HG03571 (cell line): Measurements from ENCODE around the gene LY6G6C.

Experiments
- ATAC-seq: cut with Tn5 transposase; IDR thresholded peaks from one replicate; pipeline ENCODE4 v1.9.1; 2021; ENCODE audit not compliant: unreplicated experiment

The LY6G6C gene, protein sequence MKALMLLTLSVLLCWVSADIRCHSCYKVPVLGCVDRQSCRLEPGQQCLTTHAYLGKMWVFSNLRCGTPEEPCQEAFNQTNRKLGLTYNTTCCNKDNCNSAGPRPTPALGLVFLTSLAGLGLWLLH

DNA sequence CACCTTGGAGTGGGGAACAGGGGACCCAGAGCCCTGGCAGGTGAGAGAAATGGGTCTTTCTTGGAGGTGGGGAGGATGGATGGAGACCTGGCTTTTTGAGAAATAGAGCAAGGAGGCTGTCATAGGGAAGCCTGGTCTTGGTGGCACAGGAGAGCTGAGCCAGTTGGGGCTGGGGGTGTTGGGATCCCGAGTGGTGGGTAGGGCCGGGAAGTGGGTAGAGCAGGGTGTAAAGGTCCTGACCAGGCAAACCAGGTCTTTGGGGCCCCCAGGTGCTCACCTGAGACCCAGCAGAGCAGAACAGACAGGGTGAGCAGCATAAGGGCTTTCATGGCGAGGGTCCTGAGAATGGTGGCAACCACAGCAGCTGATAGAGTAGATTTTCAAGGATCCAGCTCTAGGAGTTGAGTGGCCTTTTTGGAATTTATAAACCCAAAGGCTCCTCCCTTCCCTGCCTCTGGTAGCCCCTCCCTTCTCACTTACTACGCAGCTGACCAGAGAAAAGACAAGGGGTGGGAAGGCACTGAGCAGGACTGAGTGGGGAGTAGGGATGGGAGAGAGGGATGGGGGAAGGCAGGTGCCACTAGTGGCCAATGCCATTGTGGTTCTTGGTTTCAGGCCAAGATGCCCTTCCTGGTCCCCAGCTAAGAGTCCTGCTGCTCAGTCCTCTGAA lies at the start of gene LY6G6C:
LY6G6C (minus strand) TSS at position 396 of the 670 bp plus-strand sequence; CDS start at position 329, 67 bp downstream.
- ATAC-seq, result no peak

DNA sequence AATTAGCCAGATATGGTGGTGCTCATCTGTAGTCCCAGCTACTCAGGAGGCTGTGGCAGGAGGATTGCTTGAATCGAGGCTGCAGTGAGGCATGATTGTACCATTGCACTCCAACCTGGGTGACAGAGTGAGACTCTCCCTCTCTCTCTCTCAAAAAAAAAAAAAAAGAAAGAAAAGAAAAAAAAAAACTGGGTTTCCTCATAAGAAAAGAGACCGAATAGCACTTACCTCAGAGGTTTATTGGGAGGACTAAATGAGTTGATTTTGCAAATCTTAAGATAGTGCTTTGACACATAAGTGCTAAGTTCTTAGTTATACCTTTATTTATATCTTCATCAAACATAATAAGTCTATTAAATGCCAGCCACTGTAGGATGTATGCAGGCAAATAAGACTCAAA lies 49.3 kb upstream of the LY6G6C start:
- no peak for ATAC-seq

DNA sequence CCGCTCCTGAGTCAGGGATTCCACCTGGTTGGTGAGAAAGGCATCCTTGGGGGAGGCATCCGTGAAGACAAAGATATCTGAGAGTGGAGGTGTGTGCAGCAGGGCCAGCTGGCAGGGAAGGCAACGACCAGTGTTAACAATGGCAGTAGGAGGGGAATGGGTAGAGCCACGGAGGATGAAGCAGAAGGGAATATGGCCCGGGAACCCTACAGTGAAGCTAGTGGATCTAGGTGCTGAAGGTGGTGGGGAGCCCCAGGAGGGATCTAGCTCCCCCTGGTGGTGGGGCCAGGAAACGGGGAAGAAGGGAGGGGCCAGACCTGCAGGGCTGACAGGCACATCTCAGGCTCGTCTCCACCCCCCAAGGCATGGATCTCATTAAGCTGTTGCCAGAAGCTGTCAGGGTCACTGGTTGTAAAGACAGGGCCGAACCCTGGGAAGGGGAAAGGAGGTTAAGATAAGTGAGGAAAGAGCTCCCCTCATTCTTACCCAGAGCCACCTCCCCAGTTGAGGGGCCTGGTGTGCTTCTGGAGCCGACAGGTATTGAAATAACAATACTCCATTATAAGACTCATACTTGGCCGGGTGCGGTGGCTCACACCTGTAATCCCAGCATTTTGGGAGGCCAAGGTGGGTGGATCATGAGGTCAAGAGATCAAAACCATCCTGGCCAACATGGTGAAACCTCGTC lies 48.3 kb upstream of the LY6G6C start:
- ATAC-seq, result no peak

DNA sequence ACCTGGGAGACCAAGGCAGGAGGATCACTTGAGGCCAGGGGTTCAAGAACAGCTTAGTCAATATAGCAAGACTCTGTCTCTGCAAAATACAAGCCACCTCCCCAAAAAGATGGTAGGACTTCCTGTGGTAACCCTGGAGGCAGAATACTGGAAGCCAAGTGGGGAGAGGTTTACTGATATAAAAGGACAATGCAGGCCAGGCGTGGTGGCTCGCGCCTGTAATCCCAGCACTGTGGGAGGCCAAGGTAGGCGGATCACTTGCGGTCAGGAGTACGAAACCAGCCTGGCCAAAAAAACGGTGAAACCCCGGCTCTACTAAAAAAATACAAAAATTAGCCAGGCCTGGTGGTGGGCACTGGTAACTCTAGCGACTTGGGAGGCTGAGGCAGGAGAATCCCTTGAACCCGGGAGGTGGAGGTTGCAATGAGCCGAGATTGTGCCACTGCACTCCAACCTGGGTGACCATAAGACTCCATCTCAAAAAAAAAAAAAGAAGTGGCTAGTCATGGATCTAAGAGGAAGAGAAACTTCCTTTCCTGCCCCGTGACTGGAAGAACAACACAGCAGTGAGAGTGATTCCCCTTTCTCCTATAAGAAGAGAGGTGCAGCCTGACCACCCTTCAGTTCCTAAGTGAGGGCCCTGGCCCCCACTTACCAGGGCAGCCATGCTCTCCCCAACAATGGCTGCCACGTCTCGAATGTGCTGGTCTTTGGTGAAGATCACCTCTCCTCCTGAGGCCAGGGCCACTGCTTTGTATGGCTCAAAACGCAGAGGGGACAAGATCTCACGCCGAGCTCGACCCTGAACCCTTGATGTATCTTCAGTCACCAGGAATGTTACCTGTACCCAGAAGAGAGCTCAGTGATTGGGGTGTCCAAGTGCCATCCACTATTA lies 47.1 kb upstream of the LY6G6C start:
- ATAC-seq, result no peak

DNA sequence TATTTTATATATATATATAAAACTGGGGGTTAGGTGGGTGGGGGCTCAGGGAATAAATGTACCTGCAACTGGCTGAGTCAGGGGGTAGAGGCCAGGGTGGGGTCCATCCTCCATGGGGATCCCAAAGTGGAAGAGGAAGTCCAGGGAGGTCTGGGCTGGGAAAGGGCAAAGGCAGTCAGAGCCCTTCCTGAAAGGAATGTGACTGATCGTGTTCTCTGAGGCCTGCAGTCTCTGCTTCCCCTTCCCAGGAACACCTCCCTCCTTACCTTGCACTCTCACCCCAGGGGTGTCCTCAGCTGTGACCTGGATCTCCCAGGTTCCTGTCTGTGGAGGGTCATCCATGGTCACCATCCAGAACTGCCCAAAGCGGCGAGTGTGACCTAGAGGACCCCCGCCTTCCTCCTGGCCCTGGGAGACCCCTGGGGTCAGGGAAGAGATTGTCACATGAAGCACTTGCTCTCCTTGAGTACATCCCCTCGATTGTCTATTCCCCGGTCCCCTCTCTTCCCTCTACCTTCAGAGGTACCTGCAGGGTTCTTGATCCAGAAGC lies 45.6 kb upstream of the LY6G6C start:
- ATAC-seq, result no peak

DNA sequence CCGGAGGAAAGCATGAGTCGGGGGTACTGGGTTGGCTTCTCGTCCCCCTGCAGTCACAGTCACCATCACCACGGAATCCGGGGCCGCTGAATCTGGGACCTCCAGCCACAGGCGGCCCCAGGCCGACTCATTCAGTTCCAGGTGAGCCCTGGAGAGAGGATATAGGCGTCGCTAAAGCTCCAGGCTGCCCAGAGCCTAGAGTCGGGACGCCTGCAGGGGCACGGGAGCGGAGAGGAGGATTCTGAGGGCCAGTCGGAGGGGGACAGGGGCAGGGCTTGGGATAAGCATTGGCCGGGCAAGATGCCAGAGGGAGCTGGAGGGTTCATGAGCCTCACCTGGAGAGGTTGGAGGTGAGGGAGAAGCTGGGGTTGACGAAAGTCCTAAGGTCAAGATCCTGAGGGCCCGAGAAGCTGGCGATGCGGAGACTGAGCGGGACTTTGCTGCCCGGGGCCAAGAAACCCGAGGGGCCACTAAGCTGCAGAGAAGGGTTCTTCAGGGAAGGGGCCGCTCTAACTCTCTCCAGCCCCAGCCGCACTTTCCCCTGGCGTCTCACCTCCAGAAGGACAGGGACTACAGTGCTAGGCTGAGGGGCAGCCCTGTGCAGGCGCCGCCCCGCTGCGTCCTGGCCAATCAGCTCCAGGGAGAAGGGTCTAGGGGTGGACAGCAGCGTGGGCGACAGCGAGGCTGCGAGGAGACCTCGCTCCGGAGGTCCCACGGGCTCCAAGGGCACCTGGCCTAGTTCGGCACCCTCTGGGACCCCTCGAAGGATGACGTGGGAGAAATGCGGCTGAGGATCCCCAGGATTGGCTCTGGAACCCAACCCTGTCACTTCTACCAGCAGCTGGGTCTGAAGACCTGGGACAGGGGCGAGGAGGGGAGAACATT lies 44.6 kb upstream of the LY6G6C start:
- no peak for ATAC-seq

DNA sequence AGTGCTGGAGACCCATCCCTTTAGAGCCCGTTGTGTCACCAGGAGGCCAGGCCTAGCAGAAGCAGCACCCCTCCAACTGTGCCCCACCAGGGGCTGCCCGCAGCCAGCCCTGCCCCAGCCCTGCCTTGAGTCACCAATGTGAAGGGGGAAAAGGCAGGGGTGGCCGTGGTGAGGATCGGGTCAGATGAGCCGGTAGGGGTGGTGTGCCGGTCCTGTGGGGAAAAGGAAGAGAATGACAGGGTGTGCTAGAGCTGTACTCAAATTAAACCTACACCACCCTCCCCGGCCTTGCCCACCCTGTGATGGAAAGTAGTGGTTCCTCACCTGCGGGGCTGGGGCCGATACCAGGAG lies 44.0 kb upstream of the LY6G6C start:
- ATAC-seq, result no peak

DNA sequence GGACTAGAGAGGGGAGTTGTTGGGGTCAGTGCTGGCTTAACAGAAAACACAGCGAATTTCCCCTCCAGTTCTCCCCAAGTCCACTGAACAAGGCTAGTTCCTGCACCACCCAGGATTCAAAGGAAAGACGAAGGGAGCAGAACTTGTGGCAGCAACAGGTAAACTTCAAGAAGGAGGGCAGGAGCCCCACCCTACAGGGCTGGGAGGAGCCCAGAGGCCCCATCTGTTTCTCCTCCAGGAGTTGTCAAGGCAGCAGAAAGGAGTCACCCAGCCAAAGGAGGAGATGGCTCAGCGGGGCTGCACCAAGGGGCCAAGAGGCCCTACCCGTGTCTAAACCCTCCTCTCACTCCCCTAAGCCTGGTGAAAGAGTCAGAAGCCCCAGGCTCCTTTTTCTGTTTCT lies 42.7 kb upstream of the LY6G6C start:
- ATAC-seq, result no peak

DNA sequence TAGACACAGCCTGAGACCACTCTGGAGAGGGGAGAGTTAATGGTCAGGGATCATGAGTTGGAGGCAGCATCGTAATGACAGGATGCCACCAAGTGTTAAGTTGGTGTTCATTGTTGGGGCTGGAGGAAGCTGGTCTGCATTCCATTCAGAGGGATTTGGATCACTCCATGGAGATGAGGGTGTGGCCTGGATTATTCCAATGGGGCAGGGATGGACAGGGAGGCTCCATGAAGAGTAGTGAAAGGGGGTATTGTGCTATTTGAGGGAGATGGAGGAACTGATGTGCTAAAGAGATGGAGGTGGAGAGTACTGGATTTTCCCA lies 42.0 kb upstream of the LY6G6C start:
- ATAC-seq, result no peak

DNA sequence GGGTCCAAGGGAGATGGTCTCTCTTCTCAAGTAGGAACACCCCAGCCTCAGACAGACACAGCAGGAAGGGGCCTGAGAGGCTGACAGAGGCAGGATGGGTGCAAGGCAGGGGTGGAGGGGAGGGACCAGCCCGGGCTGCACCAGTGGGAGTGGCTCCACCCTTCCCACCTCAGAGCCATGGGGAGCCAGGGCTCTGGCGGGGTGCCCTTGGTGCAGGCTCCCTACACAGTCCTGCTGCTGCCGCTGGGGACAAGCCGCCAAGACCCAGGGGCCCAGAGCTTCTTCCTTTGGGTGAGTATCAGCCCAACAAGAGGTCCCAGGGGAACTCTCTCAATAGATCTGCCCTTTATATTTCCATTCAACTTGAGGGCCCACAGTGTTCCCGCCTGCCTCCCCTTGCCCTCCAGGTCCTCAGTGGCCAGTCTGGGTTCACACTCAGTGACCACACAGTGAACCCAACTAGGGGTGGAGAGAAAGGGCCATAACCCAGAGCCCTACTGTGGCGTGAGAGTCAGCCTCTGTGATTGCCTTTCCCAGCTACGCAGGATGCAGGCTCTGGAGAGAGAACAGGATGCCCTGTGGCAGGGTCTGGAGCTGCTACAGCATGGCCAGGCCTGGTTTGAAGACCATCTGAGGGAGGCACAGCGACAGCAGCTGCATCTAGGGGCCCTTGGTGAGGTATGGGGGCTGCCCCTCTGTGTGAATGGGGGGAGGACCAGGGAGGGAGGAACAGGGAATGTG lies 41.5 kb upstream of the LY6G6C start:
- ATAC-seq, result no peak

DNA sequence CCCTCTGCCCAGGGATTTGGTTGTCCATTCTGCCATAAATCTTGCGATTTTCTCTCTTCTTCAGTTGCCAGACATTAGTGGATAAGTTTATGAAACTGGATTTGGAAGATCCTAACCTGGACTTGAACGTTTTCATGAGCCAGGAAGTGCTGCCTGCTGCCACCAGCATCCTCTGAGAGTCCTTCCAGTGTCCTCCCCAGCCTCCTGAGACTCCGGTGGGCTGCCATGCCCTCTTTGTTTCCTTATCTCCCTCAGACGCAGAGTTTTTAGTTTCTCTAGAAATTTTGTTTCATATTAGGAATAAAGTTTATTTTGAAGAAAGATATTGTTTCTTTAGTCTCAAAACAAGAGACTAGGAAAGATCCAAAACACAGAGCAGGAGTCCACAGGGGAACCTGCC lies 40.8 kb upstream of the LY6G6C start, which contains the start of gene SAPCD1:
SAPCD1 (plus strand) TSS at position 301 of the 400 bp plus-strand sequence. CDS start 399 bp downstream, outside the sequence.
- ATAC-seq, result no peak

DNA sequence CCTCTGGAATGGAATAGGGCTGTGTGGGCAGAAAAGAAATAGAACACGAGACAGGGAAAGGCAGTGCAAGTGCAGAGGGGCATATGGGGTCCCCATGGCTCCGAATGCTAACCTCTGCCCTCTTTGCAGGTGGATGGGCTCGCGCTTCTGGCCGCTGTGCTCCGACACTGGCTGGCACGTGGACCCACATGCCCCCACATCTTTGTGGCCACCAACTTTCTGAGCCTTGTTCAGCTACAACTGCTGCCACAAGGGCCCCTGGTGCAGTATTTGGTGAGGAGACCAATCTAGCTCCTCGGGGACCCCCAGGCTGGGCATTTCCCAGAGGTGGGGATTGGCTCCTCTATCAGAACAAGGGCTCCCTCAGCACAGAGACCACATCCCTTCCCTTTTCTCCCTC lies 39.8 kb upstream of the LY6G6C start:
- no peak for ATAC-seq

DNA sequence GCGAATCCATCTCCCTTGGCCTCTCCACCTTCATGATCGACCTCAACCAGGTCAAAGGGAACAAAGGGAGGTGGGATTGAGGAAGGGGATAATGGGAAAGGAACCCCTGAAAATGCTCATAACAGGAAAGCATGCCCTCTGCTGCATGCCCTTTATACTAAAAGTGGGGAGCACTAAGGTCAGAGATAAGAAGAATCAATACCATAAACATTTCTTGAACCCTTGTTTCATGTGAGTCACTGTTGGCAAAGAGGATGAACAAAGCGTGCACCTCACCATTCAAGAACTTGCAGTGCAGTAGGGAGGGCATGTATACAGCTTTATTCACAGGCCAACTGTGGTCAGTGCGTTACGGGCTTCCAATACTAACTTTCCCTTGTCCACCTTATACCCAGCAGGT lies 39.2 kb upstream of the LY6G6C start:
- ATAC-seq, result no peak

DNA sequence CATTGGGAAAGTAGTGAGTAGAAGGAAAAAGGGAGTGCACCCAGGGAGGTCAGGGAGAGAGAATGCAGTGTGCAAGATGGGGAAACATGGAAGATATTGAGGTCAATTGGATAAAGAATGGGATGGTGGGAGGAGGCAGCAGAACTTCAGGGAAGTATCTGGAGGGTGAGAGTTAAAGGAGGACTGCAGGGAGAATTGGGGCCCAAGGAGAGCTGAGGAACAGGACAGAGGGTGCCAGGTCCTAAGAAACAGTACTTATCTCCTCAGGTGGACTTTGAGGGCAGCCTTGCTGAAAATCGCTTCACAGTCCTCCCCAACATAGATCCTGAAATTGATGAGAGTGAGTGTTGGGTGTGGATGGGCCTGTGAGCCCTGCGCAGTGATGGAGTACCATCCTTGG lies 36.7 kb upstream of the LY6G6C start:
- ATAC-seq, result no peak

DNA sequence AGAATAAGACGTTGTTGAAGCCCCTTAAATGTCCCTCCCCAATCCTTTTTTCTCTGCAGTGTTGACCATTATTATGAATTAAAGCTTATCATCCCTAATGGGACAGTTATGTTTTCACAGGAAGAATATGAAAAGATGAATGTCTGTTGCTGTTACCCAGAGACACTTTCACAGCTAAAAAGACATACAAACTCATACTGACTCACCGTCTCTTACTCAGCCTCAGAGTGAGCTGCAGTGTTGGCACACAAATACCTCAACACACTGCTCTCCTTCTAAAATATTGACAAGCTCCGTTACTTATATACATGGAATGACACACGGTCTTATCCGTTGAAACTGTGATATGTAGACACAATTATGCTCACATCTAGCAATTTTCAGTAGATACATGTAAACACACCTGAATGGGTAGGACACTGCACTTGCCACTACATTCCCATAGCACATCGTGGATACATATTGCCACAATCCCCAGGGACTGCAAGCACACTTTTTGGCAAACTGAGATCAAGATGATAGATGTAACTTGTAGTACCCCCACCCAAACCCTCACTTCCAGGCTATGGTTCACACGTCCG lies 31.3 kb upstream of the LY6G6C start:
- no peak for ATAC-seq

DNA sequence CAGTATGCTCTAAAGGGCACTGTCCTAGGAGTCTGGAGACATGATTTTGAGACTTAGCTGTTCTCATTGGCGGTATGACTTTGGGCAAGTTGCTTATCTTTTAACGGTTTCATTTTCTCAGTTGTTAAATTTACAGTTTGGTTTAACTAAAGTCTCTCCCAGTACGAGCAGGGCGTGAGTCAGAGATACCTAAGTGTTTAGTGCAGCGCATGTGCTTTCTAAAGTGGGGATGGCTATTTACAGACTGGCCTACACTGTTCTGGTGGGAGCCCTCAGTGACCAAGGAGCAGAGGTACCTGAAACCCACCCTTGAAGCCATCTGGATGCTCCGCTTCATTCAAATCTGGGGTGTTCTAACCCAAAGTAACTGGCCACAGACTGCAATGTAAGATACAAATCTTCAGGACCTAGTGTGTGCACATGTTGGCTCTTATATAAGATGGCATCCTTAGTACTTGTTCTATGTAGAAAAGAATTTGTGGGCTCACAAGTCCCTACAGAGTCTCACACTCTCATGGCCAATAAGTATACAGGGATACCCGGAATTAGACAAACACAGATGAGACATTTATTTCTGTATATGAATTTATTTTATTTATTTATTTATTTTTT lies 29.0 kb upstream of the LY6G6C start:
- ATAC-seq, result no peak

DNA sequence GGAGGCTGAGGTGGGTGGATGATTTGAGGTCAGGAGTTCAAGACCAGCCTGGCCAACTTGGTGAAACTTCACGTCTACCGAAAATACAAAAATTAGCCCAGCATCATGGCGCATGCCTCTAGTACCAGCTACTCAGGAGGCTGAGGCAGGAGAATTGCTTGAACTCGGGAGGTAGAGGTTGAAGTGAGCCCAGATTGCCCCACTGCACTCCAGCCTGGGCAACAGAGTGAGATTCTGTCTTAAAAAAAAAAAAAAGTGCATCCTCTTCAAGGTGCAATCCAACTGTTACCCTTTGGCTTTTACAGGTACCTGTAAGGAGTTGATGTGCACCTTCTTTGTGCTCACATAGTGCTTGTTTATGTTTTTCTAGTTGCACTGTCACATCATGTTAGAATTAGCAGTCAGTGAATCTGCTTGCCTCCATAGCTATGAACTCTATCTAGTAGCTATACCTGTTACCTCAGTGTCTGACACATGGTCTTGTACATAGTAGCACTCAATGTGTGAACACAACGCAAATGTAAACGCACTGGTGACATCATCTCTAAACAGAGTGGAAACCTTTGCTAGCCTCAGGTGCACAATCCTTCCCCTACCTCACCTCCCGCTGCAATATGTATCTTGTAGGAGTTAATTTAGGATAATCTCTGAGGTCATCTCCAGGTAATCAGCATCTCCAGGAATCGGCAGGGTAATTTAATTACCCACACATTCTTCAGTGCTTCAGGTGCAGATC lies 27.9 kb upstream of the LY6G6C start:
- no peak for ATAC-seq

DNA sequence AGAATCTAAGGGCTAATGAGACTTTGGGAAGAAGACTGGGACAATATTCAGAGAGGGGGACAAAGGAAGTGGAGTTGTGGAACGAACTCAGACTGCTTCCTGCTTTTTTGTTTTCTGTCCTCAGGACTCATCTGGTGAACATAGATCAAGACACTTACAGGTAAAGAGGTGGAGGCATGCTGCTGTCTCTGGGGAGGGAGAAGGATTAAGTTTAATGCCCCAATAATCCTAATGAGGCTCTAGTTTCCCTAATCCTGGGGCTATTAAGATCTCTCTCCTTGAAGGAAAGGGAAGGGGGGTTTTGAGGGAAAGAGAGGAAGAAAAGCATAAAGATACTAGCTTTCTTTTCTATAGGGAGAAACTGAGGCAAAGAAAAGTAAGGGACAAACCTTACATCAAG lies 22.9 kb upstream of the LY6G6C start:
- no peak for ATAC-seq
